ENCODE measurements around the gene GINS2.

DNA sequence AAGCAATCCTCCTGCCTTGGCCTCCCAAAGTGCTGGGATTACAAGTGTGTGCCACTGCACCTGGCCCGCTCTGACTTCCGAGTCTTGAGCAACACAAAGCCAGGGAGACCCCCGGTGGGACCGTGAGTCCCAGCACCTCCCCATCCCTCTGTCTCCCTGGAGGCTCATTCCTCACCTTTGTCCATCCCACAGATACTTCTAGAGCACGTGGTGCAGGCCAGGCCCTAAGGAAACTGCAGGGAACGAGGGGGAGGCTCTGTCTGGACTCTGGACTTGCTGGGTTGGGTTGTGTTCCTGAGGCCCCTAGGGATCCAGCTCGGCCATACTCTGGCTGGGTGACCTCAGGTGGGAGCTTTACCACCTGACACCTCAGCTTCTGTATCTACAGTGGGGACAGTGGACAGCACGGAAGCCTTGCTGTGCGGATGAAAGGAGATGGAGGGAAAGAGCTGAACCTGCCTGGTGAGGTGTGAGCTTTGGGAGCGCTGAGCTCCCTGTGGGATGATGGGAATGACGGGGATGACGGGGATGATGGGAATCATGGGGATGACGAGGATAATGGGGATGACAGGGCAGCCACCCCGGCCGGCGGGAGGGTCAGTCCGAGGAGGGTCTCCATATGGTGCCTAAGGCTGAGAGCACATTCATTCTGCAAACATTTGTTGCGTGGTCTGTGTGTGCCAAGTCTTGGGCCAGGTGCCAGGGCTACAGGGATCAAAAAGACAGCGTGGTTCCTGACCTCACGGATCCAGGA lies 35.5 kb upstream of the GINS2 start:
- TF ChIP-seq, protein P1, sequence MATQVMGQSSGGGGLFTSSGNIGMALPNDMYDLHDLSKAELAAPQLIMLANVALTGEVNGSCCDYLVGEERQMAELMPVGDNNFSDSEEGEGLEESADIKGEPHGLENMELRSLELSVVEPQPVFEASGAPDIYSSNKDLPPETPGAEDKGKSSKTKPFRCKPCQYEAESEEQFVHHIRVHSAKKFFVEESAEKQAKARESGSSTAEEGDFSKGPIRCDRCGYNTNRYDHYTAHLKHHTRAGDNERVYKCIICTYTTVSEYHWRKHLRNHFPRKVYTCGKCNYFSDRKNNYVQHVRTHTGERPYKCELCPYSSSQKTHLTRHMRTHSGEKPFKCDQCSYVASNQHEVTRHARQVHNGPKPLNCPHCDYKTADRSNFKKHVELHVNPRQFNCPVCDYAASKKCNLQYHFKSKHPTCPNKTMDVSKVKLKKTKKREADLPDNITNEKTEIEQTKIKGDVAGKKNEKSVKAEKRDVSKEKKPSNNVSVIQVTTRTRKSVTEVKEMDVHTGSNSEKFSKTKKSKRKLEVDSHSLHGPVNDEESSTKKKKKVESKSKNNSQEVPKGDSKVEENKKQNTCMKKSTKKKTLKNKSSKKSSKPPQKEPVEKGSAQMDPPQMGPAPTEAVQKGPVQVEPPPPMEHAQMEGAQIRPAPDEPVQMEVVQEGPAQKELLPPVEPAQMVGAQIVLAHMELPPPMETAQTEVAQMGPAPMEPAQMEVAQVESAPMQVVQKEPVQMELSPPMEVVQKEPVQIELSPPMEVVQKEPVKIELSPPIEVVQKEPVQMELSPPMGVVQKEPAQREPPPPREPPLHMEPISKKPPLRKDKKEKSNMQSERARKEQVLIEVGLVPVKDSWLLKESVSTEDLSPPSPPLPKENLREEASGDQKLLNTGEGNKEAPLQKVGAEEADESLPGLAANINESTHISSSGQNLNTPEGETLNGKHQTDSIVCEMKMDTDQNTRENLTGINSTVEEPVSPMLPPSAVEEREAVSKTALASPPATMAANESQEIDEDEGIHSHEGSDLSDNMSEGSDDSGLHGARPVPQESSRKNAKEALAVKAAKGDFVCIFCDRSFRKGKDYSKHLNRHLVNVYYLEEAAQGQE (IDR thresholded peaks at IDR 0.05; ENCODE audit: low read depth, low read length): no peak
- TF ChIP-seq POLR2AphosphoS5 (IDR thresholded peaks at IDR 0.05; ENCODE audit: low read depth, low read length) (no peak), FOXM1 (IDR thresholded peaks at IDR 0.05; ENCODE audit: low read depth) (no peak), JUND (IDR thresholded peaks at IDR 0.05) (no peak), EP300 (IDR thresholded peaks at IDR 0.05; ENCODE audit: borderline replicate concordance in 1 of 2, low read depth in 1 of 2, low read length in 1 of 2) (no peak), TAF1 (IDR thresholded peaks at IDR 0.05; ENCODE audit: borderline replicate concordance, low read depth, low read length) (no peak), NFIC (IDR thresholded peaks at IDR 0.05; ENCODE audit: borderline replicate concordance) (no peak), RAD21 (IDR thresholded peaks at IDR 0.05; ENCODE audit: low read length) (no peak), TCF12 (IDR thresholded peaks at IDR 0.05) (no peak), SMC3 (IDR thresholded peaks at IDR 0.05; ENCODE audit: low read depth, low read length) (no peak), RFX5 (IDR thresholded peaks at IDR 0.05; ENCODE audit: low read length) (no peak)
- TF ChIP-seq, protein P2, sequence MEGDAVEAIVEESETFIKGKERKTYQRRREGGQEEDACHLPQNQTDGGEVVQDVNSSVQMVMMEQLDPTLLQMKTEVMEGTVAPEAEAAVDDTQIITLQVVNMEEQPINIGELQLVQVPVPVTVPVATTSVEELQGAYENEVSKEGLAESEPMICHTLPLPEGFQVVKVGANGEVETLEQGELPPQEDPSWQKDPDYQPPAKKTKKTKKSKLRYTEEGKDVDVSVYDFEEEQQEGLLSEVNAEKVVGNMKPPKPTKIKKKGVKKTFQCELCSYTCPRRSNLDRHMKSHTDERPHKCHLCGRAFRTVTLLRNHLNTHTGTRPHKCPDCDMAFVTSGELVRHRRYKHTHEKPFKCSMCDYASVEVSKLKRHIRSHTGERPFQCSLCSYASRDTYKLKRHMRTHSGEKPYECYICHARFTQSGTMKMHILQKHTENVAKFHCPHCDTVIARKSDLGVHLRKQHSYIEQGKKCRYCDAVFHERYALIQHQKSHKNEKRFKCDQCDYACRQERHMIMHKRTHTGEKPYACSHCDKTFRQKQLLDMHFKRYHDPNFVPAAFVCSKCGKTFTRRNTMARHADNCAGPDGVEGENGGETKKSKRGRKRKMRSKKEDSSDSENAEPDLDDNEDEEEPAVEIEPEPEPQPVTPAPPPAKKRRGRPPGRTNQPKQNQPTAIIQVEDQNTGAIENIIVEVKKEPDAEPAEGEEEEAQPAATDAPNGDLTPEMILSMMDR (IDR thresholded peaks at IDR 0.05): no peak
